K562 (cell line): ENCODE data around the gene BTBD2. TPM values are rescaled to one million over a fixed set of nuclear protein-coding genes. Genes with fewer than 3 reads are reported as not detected.

Experiments used
- BRF1 ChIP-seq: IDR thresholded peaks from 3 replicates; pipeline ENCODE4 v1.6.1; 2011; ENCODE audit warnings: borderline replicate concordance, mild to moderate bottlenecking; ENCODE audit not compliant: insufficient read length; ENCODE audit errors: extremely low read depth
- E2F6 ChIP-seq, 2 experiments: IDR thresholded peaks; 2 replicates each; pipeline ENCODE4 v1.6.1; 2011; ENCODE audit warnings: borderline replicate concordance in 1 of 2, control low read depth in 1 of 2, low read depth in 1 of 2, low read length in 1 of 2, mild to moderate bottlenecking in 1 of 2, mixed read lengths in 1 of 2, moderate library complexity in 1 of 2; ENCODE audit not compliant: insufficient read depth in 1 of 2, insufficient read length in 1 of 2, poor library complexity in 1 of 2, severe bottlenecking in 1 of 2; ENCODE audit errors: extremely low read depth in 1 of 2
- JUND ChIP-seq, 2 experiments: IDR thresholded peaks; 2 replicates in 1 of 2; 3 replicates in 1 of 2; pipeline ENCODE4 v1.6.1; 2011; ENCODE audit warnings: borderline replicate concordance in 2 of 2, low read depth in 2 of 2, low read length in 2 of 2, improper control_type of control experiment in 1 of 2, missing biosample characterization in 1 of 2, missing genetic modification characterization in 1 of 2, missing genetic modification reagents in 1 of 2
- NR2C2 ChIP-seq, 2 experiments: fragments of 200-800 bp in 1 of 2; sonication (Bioruptor generic) in 1 of 2; sonication (generic) in 1 of 2; formaldehyde crosslinking in 1 of 2; IDR thresholded peaks; 2 replicates each; pipeline versions ENCODE4 v1.6.1 to v1.8.0; 2016 to 2022; ENCODE audit warnings: mild to moderate bottlenecking in 1 of 2, missing compliant biosample characterization in 1 of 2, missing genetic modification characterization in 1 of 2, missing genetic modification reagents in 1 of 2
- NRF1 ChIP-seq, 2 experiments: fragments of 450-650 bp; IDR thresholded peaks in 1 of 2; conservative IDR thresholded peaks in 1 of 2; 2 replicates each; pipeline ENCODE4 v1.6.1; 2014; ENCODE audit warnings: mild to moderate bottlenecking in 2 of 2
- RFX1 ChIP-seq: fragments of 450-650 bp; IDR thresholded peaks from 2 replicates; pipeline ENCODE4 v1.6.1; 2016; ENCODE audit warnings: mild to moderate bottlenecking, moderate library complexity
- SMARCE1 ChIP-seq: fragments of 450-650 bp; IDR thresholded peaks from 2 replicates; pipeline ENCODE4 v1.7.1; 2016; ENCODE audit warnings: mild to moderate bottlenecking
- SP1 ChIP-seq: sonication (generic); formaldehyde crosslinking; IDR thresholded peaks from 2 replicates; pipeline ENCODE4 v1.8.1; 2022; ENCODE audit warnings: mild to moderate bottlenecking, missing genetic modification reagents
- SP2 ChIP-seq: IDR thresholded peaks from 2 replicates; pipeline ENCODE4 v1.6.1; 2011; ENCODE audit warnings: mild to moderate bottlenecking, low read depth, low read length, moderate library complexity; ENCODE audit not compliant: poor library complexity, severe bottlenecking; ENCODE audit errors: extremely low read depth
- THAP7 ChIP-seq: fragments of 250-450 bp; sonication (Bioruptor Pico); IDR thresholded peaks from 2 replicates; pipeline ENCODE4 v1.5.0; 2021
- polyA plus RNA-seq, 8 experiments: library from polyadenylated mRNA; depleted of rRNA in 4 of 8; stranded (reverse) in 5 of 8; unstranded in 3 of 8; fragments of >200 nt; fragmentation: Nextera tagmentation in 2 of 8; fragmentation: Illumina TruSeq in 1 of 8; extraction: Ambion mirVana in 2 of 8; extraction: Trizol in 1 of 8; gene quantifications; 2 replicates each; pipeline versions ENCODE4 v1.2.1 to v1.2.3, GENCODE V29; 2011 to 2014; ENCODE audit warnings: inconsistent platforms in 1 of 8, missing spikeins in 1 of 8
- total RNA-seq, 7 experiments: library from RNA; depleted of rRNA in 6 of 7; stranded (reverse); fragments of >200 nt in 6 of 7; fragmentation: Illumina TruSeq in 2 of 7; extraction: Trizol in 2 of 7; gene quantifications; 2 replicates each; pipeline versions ENCODE4 v1.2.1 to v1.2.3, GENCODE V29; 2011 to 2021; ENCODE audit warnings: low replicate concordance in 1 of 7

Gene BTBD2
- total and polyA plus RNA-seq, 9 of the 15 experiments (the other 6 are each of a cell fraction or from before 2014, with no cell fraction given): 0.10 to 15.6 (median 6.9) TPM

- TF ChIP-seq E2F6 (IDR thresholded peaks at IDR 0.05; ENCODE audit: borderline replicate concordance in 1 of 2, extremely low read depth in 1 of 2, insufficient read depth in 1 of 2, insufficient read length in 1 of 2, low read depth in 1 of 2, low read length in 1 of 2, poor library complexity in 1 of 2, severe bottlenecking in 1 of 2): peak in 1 of 2 experiments; percentile 4
- TF ChIP-seq SP1 (CRISPR knock-in tag): peak; percentile 17; the same call in 1 of the 2 replicates
- TF ChIP-seq JUND (IDR thresholded peaks at IDR 0.05; ENCODE audit: borderline replicate concordance, low read depth, low read length): no peak
- no peak for TF ChIP-seq JUND (tag; IDR thresholded peaks at IDR 0.05; ENCODE audit: borderline replicate concordance, low read depth, low read length)
- TF ChIP-seq RFX1: no peak
- TF ChIP-seq NR2C2 (CRISPR knock-in tag; IDR thresholded peaks at IDR 0.05): no peak
- TF ChIP-seq NR2C2 (tag; IDR thresholded peaks at IDR 0.05): no peak
- no peak for TF ChIP-seq BRF1
- no peak for TF ChIP-seq SP2
- TF ChIP-seq SMARCE1: no peak
- no peak for TF ChIP-seq THAP7
- 0 out of 4 replicates have a peak, but pooled peaks of 1 of the 2 experiments have one; percentile 25 for TF ChIP-seq NRF1 (conservative IDR thresholded peaks at IDR 0.05 in 1 of 2, IDR thresholded peaks at IDR 0.05 in 1 of 2)
Observed at GRCh38 chr19:2042485-2043250, 27.2 kb upstream of the BTBD2 start (continued).
